COLO829 (cell line): Measurements from ENCODE around the gene REPS1.

Experiments
- DNase-seq: peaks from one replicate; pipeline ENCODE4 v3.0.0; 2012; ENCODE audit warnings: low spot score

REPS1 gene

GRCh38 chr6:138923561-138923960, 64.5 kb downstream of the REPS1 start:
- DNase-seq = no peak

- DNase-seq = no peak
These were observed 67.1 kb downstream of the REPS1 start for GRCh38 chr6:138920906-138921305.

GRCh38 chr6:138914701-138915100, 73.4 kb downstream of the REPS1 start:
- DNase-seq = no peak

- no peak for DNase-seq
These were observed 75.7 kb downstream of the REPS1 start for GRCh38 chr6:138912308-138912707.

- DNase-seq = no peak
These were observed 78.1 kb downstream of the REPS1 start for GRCh38 chr6:138909975-138910374.

GRCh38 chr6:138909511-138909910, 78.5 kb downstream of the REPS1 start:
- DNase-seq = no peak

- no peak for DNase-seq
These were observed 80.9 kb downstream of the REPS1 start for GRCh38 chr6:138907167-138907566.

GRCh38 chr6:138897031-138897430, 91.0 kb downstream of the REPS1 start:
- no peak for DNase-seq

GRCh38 chr6:138896104-138896756, 91.8 kb downstream of the REPS1 start:
- no peak for DNase-seq

- no peak for DNase-seq
These were observed 96.6 kb downstream of the REPS1 start for GRCh38 chr6:138891255-138891986.

- DNase-seq = no peak
These were observed 102.8 kb downstream of the REPS1 start for GRCh38 chr6:138885156-138885819.

GRCh38 chr6:138882369-138883017, 105.6 kb downstream of the REPS1 start:
- no peak for DNase-seq

GRCh38 chr6:138873191-138873590, 114.9 kb downstream of the REPS1 start:
- no peak for DNase-seq

GRCh38 chr6:138869398-138869797, 118.7 kb downstream of the REPS1 start:
- DNase-seq = no peak

- DNase-seq = no peak
These were observed 119.9 kb downstream of the REPS1 start for GRCh38 chr6:138868181-138868580.

- no peak for DNase-seq
These were observed 122.5 kb downstream of the REPS1 start for GRCh38 chr6:138865480-138866109.

GRCh38 chr6:138864343-138864890, 123.6 kb downstream of the REPS1 start:
- peak; percentile 46 for DNase-seq

GRCh38 chr6:138863321-138863720, 124.7 kb downstream of the REPS1 start:
- no peak for DNase-seq

GRCh38 chr6:138862456-138862855, 125.6 kb downstream of the REPS1 start:
- DNase-seq = no peak

GRCh38 chr6:138857775-138858174, 130.3 kb downstream of the REPS1 start:
- no peak for DNase-seq

GRCh38 chr6:138856654-138857053, 131.4 kb downstream of the REPS1 start:
- DNase-seq = no peak
